BE2C (cell line): ENCODE measurements around the gene RIC1.
"Not testable (repeated sequence)": the region's sequence is repeated elsewhere in the genome, so short reads cannot be mapped to it uniquely, and the experiment has no call there.

Source experiments
- DNase-seq: peaks from one replicate; pipeline ENCODE4 v3.0.0-alpha.2; 2020
- H3K27me3 ChIP-seq: fragments of 250-450 bp; sonication (Bioruptor Pico); 2 replicates; pipeline ENCODE4 v1.5.1; 2020; ENCODE audit warnings: mild to moderate bottlenecking
- H3K36me3 ChIP-seq: fragments of 250-450 bp; sonication (Bioruptor Pico); 2 replicates; pipeline ENCODE4 v1.5.1; 2020; ENCODE audit warnings: mild to moderate bottlenecking
- H3K4me1 ChIP-seq: fragments of 250-450 bp; sonication (Bioruptor Pico); 2 replicates; pipeline ENCODE4 v1.5.1; 2020
- H3K4me3 ChIP-seq: 2 replicates; pipeline ENCODE4 v1.5.1; 2011; ENCODE audit warnings: low read depth, low read length
- H3K9me3 ChIP-seq: fragments of 250-450 bp; sonication (Bioruptor Pico); 2 replicates; pipeline ENCODE4 v1.5.1; 2020
- TF ChIP-seq, protein P1 (sequence below): IDR thresholded peaks from 2 replicates; pipeline ENCODE4 v1.5.1; 2012; ENCODE audit warnings: mild to moderate bottlenecking, low read depth, low read length

The RIC1 gene

DNA sequence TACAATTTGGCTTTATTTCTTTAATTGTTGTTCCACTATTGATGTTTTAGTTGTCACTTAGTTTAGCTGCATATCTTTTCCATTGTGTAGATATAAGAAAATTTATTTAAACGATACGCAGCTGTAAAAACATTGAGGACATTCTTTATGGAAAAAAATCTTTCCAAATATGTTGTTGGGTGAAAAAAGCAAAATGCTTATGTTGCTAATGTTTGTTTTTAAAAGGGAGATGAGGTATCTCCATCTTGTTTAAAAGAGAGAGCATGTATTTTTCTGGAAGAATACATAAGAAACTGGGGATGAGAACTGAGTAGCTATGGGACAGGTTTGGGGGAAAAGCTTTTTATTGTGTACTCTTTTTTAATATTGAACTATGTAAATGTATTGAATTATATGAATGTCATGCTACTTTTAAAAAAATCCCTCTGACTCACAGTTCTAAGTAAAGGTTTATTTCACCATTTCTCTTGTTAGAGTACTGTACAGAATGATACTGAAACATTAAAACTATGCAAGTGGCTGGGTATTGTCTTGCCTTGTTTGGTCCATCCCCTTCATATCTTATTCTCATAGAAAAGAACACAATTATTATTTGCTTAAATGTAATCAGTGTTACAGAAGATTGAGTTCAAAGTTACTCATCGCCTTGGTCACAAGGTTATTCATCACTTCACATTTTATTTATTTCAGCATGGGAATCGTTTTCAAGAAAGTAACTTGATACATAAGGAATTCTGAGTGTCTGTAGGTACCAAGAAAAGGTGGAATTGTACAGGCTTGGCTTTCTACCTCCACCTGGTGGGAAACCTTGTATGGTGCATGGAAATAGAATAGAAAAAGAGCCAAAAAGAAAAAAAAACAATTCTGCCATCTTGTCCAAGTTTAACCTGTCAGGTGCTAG, 85.8 kb downstream of the RIC1 start:
- no peak for DNase-seq
- peaks cover 4% of the 10 kb centered on the region for H3K4me1 ChIP-seq
- TF ChIP-seq, protein P1, sequence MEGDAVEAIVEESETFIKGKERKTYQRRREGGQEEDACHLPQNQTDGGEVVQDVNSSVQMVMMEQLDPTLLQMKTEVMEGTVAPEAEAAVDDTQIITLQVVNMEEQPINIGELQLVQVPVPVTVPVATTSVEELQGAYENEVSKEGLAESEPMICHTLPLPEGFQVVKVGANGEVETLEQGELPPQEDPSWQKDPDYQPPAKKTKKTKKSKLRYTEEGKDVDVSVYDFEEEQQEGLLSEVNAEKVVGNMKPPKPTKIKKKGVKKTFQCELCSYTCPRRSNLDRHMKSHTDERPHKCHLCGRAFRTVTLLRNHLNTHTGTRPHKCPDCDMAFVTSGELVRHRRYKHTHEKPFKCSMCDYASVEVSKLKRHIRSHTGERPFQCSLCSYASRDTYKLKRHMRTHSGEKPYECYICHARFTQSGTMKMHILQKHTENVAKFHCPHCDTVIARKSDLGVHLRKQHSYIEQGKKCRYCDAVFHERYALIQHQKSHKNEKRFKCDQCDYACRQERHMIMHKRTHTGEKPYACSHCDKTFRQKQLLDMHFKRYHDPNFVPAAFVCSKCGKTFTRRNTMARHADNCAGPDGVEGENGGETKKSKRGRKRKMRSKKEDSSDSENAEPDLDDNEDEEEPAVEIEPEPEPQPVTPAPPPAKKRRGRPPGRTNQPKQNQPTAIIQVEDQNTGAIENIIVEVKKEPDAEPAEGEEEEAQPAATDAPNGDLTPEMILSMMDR: peak; percentile 59
- H3K27me3 ChIP-seq: no peaks in the 10 kb centered on the region
- no peaks in the 10 kb centered on the region for H3K9me3 ChIP-seq
- no peak overlapping the region for H3K4me3 ChIP-seq
- peaks cover 2% of the 10 kb centered on the region; the same call in 1 of the 2 replicates for H3K36me3 ChIP-seq

DNA sequence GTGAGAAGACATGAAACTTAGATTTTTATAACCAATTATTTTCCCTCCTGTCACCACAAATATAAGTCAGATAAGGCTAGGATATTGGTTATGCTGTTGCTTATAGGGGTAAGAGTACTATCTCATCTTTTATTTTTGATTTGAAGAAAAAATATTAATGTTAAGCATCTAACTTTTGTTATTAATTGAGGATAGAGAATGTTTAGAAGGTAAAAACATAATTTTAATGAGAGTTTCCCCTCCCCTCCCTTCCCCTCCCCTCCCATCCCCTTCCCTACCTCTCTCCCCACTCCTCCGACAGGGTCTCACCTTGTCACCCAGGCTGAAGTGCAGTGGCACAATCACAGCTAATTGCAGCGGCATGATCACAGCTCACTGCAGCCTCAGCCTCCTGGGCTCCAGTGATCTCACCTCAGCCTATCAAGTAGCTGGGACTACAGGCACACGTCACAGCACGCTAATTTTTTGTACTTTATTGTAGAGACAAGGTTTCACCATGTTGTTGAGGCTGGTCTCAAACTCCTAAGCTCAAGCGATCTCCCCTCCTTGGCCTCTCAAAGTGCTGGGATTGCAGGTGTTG, 86.7 kb downstream of the RIC1 start:
- H3K36me3 ChIP-seq: peaks cover 2% of the 10 kb centered on the region; the same call in 1 of the 2 replicates
- H3K9me3 ChIP-seq: no peaks in the 10 kb centered on the region
- H3K27me3 ChIP-seq: no peaks in the 10 kb centered on the region
- no peak for DNase-seq
- TF ChIP-seq, protein P1: no peak
- H3K4me1 ChIP-seq: peaks cover 4% of the 10 kb centered on the region
- H3K4me3 ChIP-seq: no peak overlapping the region

DNA sequence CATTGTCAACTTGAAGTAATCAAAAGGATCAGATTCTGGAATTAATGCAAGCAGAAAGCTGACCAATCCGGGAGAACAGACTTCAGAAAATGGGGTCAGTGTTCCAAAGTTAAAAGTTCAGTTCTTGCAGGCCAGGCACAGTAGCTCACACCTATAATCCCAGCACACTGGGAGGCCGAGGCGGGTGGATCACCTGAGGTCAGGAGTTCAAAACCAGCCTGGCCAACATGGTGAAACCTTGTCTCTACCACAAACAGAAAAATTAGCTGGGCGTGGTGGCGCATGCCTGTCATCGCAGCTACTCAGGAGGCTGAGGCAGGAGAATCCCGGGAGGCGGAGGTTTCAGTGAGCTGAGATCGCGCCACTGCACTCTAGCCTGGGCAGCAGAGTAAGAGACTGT, 88.5 kb downstream of the RIC1 start:
- DNase-seq, H3K4me1 ChIP-seq, H3K4me3 ChIP-seq, H3K27me3 ChIP-seq, H3K9me3 ChIP-seq, H3K36me3 ChIP-seq: not testable (repeated sequence)

DNA sequence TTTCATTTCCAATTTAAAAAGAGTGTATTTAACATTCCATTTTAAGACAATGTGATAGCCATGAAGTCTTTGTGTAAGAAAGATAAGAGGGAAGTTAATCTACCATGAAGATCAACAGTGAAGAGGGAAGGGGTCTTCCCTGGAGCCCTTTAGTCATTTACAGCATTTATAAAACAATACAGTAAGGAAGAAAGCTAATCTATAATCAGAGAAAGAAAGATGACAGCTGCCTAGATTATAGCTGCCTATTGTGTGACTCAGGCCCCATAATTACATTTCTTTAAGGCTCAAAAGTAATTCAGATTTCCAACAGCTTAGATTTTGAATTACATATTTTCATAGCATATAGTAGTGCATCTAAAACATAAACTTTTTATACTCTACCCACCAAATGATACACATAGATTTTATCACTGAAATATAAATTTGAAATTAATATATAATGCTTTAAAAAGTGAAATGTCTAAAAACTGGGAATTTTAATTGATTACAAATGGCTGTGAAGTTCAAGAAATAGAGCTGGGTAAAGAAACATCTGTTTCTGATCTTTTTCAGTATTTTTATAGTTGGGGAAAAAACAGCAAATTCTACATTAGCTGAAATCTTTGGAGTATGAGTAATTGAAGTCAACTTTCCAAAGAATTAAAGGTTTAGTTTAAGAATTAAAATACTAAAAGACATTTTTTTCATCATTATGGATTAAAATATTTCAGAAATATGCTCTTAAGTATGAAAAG, 89.6 kb downstream of the RIC1 start:
- TF ChIP-seq, protein P1: no peak
- DNase-seq: no peak
- H3K27me3 ChIP-seq: no peaks in the 10 kb centered on the region
- H3K4me3 ChIP-seq: no peak overlapping the region
- H3K9me3 ChIP-seq: no peaks in the 10 kb centered on the region
- no peaks in the 10 kb centered on the region; the same call in 1 of the 2 replicates for H3K36me3 ChIP-seq
- peaks cover 4% of the 10 kb centered on the region for H3K4me1 ChIP-seq

DNA sequence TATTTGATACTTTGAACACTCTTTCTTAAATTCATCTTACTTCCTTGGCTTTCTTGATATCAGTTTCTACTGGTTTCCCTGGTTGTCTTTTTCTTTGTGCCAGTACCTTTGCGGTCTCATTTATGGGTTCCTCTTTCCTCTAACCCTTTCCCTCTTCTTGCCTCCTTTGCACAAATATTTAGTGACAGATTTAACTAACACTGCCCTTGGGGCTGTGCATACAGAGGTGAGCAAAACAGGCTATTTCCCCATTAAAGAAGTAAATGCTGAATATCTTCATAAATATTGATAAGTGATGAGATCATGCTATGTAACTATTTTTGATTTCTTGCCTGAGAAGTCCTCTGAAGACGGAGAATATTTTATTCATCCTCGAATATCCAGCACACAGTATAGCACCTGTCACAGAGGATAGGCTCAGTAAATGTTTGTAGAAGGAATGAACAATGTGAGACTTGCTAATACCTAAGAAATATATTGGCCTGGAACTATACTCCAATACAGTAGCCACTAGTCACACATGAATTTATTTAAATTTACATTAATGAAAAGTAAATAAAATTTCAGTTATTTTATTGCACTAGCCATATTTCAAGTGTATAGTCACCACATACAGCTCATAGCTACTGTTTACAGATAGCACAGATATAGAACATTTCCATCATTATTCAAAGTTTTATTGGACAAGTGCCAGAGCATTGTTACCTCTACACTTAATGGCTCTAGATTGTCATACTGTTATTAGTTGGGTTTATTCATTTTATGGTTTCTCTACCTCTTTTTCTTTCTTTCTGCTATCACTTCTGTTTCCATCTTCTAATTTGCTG, 90.4 kb downstream of the RIC1 start:
- TF ChIP-seq, protein P1: no peak
- Histone ChIP-seq H3K4me1 (peaks cover 4% of the 10 kb centered on the region), H3K4me3 (no peak overlapping the region), H3K27me3 (no peaks in the 10 kb centered on the region), H3K9me3 (no peaks in the 10 kb centered on the region), H3K36me3 (no peaks in the 10 kb centered on the region; the same call in 1 of the 2 replicates)
- DNase-seq: no peak

DNA sequence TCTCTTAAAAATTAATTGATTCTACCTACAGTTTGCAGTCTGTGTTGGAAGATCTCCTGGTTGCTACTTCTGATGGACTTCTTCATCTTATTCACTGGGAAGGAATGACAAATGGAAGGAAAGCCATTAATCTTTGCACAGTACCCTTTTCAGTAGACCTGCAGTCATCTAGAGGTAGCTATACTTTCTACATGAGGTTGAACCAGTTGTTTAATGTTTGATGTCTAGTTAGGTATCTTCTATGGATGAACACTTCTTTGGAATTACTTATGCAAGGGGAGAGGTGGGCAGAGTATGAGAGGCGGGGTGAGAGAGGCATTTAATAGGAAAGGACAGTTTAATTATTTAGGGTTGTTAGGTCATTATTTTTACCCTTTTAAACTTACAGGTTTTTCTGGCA, 91.2 kb downstream of the RIC1 start:
- Histone ChIP-seq H3K4me3 (no peak overlapping the region), H3K27me3 (no peaks in the 10 kb centered on the region), H3K4me1 (peaks cover 4% of the 10 kb centered on the region), H3K9me3 (no peaks in the 10 kb centered on the region), H3K36me3 (no peaks in the 10 kb centered on the region; the same call in 1 of the 2 replicates)
- TF ChIP-seq, protein P1: no peak
- no peak for DNase-seq
